Neuronal stem cell (in vitro differentiated cells): ENCODE measurements around the gene CDC16.
"Not testable (repeated sequence)": the region's sequence is repeated elsewhere in the genome, so short reads cannot be mapped to it uniquely, and the experiment has no call there.

Experiments
- DNase-seq: peaks from one replicate; pipeline ENCODE4 v3.0.0-alpha.2; 2013; ENCODE audit warnings: low spot score
- H2AFZ ChIP-seq: one replicate; pipeline ENCODE4 v1.6.1; 2013; ENCODE audit warnings: mild to moderate bottlenecking, low read length, inconsistent platforms
- H2AK5ac ChIP-seq: 2 replicates; pipeline ENCODE4 v1.6.1; 2013; ENCODE audit warnings: low read depth, mild to moderate bottlenecking, inconsistent platforms, low read length, moderate library complexity, mixed read lengths
- H2BK120ac ChIP-seq: 2 replicates; pipeline ENCODE4 v1.6.1; 2013; ENCODE audit warnings: low read depth, mild to moderate bottlenecking, inconsistent platforms, low read length, moderate library complexity, mixed read lengths
- H2BK12ac ChIP-seq: one replicate; pipeline ENCODE4 v1.6.1; 2013; ENCODE audit warnings: low read length, inconsistent platforms
- H2BK15ac ChIP-seq: 2 replicates; pipeline ENCODE4 v1.6.1; 2013; ENCODE audit warnings: mild to moderate bottlenecking, low read length, inconsistent platforms, mixed read lengths
- H2BK5ac ChIP-seq: one replicate; pipeline ENCODE4 v1.6.1; 2013; ENCODE audit warnings: inconsistent platforms, mild to moderate bottlenecking, low read length, moderate library complexity
- H3K14ac ChIP-seq: one replicate; pipeline ENCODE4 v1.6.1; 2013; ENCODE audit warnings: low read length, inconsistent platforms
- H3K18ac ChIP-seq: 2 replicates; pipeline ENCODE4 v1.6.1; 2013; ENCODE audit warnings: low read length, inconsistent platforms
- H3K23ac ChIP-seq: 2 replicates; pipeline ENCODE4 v1.6.1; 2013; ENCODE audit warnings: low read depth, mild to moderate bottlenecking, mixed read lengths, low read length, inconsistent platforms; ENCODE audit not compliant: poor library complexity
- H3K27ac ChIP-seq: replicated peaks from 3 replicates; pipeline ENCODE4 v1.5.1; 2013; ENCODE audit warnings: low read length, inconsistent platforms
- H3K27me3 ChIP-seq, 3 experiments: 2 replicates each; pipeline ENCODE4 v1.6.1; 2013; ENCODE audit warnings: low read length in 3 of 3, mild to moderate bottlenecking in 2 of 3, inconsistent platforms in 1 of 3, low read depth in 1 of 3, mixed read lengths in 1 of 3, moderate library complexity in 1 of 3; ENCODE audit not compliant: control insufficient read depth in 3 of 3, insufficient read depth in 3 of 3
- H3K36me3 ChIP-seq, 2 donors: replicated peaks in 1 of 2; 2 replicates each; pipeline ENCODE4 v1.6.1; 2013; ENCODE audit warnings: low read length in 2 of 2; ENCODE audit not compliant: control insufficient read depth in 2 of 2, insufficient read depth in 2 of 2
- H3K4ac ChIP-seq: 2 replicates; pipeline ENCODE4 v1.6.1; 2013; ENCODE audit warnings: inconsistent platforms, mild to moderate bottlenecking, low read length, moderate library complexity
- H3K4me1 ChIP-seq, 2 donors: 1 replicate in 1 of 2; 2 replicates in 1 of 2; pipeline ENCODE4 v1.6.1; 2013; ENCODE audit warnings: low read length in 2 of 2, low read depth in 1 of 2; ENCODE audit not compliant: control insufficient read depth in 2 of 2, insufficient read depth in 1 of 2
- H3K4me2 ChIP-seq: one replicate; pipeline ENCODE4 v1.6.1; 2013; ENCODE audit warnings: mild to moderate bottlenecking, low read length, inconsistent platforms; ENCODE audit not compliant: insufficient read depth, poor library complexity, severe bottlenecking
- H3K4me3 ChIP-seq, 2 donors: 2 replicates each; pipeline ENCODE4 v1.5.1; 2013; ENCODE audit warnings: low read length in 2 of 2, mild to moderate bottlenecking in 2 of 2, inconsistent platforms in 1 of 2, moderate library complexity in 1 of 2
- H3K79me1 ChIP-seq: one replicate; pipeline ENCODE4 v1.6.1; 2013; ENCODE audit warnings: low read depth, mild to moderate bottlenecking, inconsistent platforms, low read length, moderate library complexity
- H3K9ac ChIP-seq: one replicate; pipeline ENCODE4 v1.6.1; 2013; ENCODE audit warnings: mild to moderate bottlenecking, low read depth, low read length, inconsistent platforms; ENCODE audit not compliant: poor library complexity
- H3K9me3 ChIP-seq, 2 donors: replicated peaks in 1 of 2; 2 replicates each; pipeline versions ENCODE3 to v1.6.1; 2013; ENCODE audit warnings: low read length in 2 of 2, mild to moderate bottlenecking in 2 of 2, inconsistent platforms in 1 of 2, low read depth in 1 of 2, mixed read lengths in 1 of 2, moderate library complexity in 1 of 2; ENCODE audit not compliant: control insufficient read depth in 2 of 2, insufficient read depth in 1 of 2
- H4K8ac ChIP-seq: one replicate; pipeline ENCODE4 v1.6.1; 2013; ENCODE audit warnings: low read depth, mild to moderate bottlenecking, inconsistent platforms, low read length, moderate library complexity
- H4K91ac ChIP-seq: one replicate; pipeline ENCODE4 v1.6.1; 2013; ENCODE audit warnings: low read length, low read depth, mild to moderate bottlenecking, inconsistent platforms; ENCODE audit not compliant: poor library complexity
- WGBS, 2 donors: extraction: QIAGEN DNeasy Blood & Tissue Kit; methylation state at CpG; one replicate each; pipeline ENCODE4 v1.1.7; 2013; ENCODE audit warnings: missing lambda C conversion rate in 2 of 2, mixed read lengths in 1 of 2; ENCODE audit not compliant: insufficient read length in 2 of 2, insufficient replicate concordance in 1 of 2; ENCODE audit errors: extremely low coverage in 2 of 2; 5-methylcytosine and 5-hydroxymethylcytosine counted together

CDC16 gene

DNA sequence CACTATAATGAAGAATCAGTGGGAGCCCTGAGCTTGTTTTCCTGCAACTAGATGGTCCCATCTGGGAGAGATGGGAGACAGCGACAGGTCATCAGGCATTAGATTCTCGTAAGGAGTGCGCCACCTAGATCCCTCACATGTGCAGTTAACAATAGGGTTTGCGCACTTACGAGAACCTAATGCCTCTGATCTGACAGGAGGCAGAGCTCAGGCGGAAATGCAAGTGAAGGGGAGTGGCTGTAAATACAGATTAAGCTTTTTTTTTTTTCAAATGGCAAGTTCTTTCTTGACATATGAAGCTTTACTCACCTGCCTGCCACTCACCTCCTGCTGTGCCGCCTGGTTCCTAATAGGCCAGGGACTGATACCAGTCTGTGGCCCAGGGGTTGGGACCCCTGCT is 14.4 kb downstream of the CDC16 start:
- no peak overlapping the region for H3K4me3 ChIP-seq
- H2BK12ac ChIP-seq = no peak overlapping the region
- H2BK5ac ChIP-seq = no peak overlapping the region
- no peak overlapping the region for H2AK5ac ChIP-seq
- no peak overlapping the region for H3K27ac ChIP-seq
- no peak overlapping the region for H3K4ac ChIP-seq
- no peak overlapping the region for H3K18ac ChIP-seq
- no peak overlapping the region for H4K91ac ChIP-seq
- DNase-seq = no peak
- H3K79me1 ChIP-seq = no peaks in the 10 kb centered on the region
- H3K23ac ChIP-seq = no peak overlapping the region
- H3K4me1 ChIP-seq = no peaks in the 10 kb centered on the region
- H4K8ac ChIP-seq = no peak overlapping the region
- H2AFZ ChIP-seq = no peak overlapping the region
- H2BK15ac ChIP-seq = no peak overlapping the region
- peaks cover 25 to 99% of the 10 kb centered on the region in 2 donors for H3K36me3 ChIP-seq
- no CpG with 5 or more reads among the region's 7 CpGs for WGBS, 2 donors
- H3K9me3 ChIP-seq = no peaks in the 10 kb centered on the region
- H3K27me3 ChIP-seq = no peaks in the 10 kb centered on the region
- no peak overlapping the region for H2BK120ac ChIP-seq
- no peak overlapping the region for H3K14ac ChIP-seq
- H3K9ac ChIP-seq = no peak overlapping the region
- H3K4me2 ChIP-seq = no peak overlapping the region

DNA sequence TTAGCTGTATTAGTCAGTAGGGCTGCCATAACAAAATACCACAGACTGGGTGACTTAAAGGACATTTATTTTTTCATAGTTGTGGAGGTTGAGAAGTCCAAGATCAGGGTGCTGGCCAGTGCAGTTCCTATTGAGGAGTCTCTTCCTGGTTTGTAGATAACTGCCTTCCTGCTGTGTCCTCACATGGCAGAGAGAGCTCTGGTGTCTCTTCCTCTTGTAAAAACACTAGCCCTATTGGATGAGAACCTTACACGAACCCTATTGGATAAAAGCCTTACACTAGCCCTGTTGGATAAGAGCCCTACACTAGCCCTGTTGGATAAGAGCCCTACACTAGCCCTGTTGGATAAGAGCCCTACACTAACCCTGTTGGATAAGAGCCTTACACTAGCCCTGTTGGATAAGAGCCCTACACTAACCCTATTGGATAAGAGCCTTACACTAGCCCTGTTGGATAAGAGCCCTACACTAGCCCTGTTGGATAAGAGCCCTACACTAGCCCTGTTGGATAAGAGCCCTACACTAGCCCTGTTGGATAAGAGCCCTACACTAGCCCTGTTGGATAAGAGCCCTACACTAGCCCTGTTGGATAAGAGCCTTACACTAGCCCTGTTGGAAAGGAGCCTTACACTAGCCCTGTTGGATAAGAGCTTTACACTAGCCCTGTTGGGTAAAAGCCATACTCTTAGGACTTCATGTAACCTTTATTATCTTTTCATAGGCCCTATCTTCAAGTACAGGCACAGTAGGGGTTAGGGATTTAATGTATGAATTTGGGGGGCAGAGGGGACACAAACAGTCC is 17.1 kb downstream of the CDC16 start:
- not testable (repeated sequence) for H2BK5ac ChIP-seq, H3K18ac ChIP-seq, H3K23ac ChIP-seq, H3K79me1 ChIP-seq, H2AFZ ChIP-seq, H3K14ac ChIP-seq, H3K4me2 ChIP-seq, H3K4me3 ChIP-seq, H3K27ac ChIP-seq, H2BK15ac ChIP-seq, H4K91ac ChIP-seq, H4K8ac ChIP-seq, H3K9ac ChIP-seq, H2BK12ac ChIP-seq, H2BK120ac ChIP-seq, H3K9me3 ChIP-seq, H3K27me3 ChIP-seq, DNase-seq, H2AK5ac ChIP-seq, H3K4me1 ChIP-seq, H3K4ac ChIP-seq
- peaks cover 20 to 99% of the 10 kb centered on the region in 2 donors for H3K36me3 ChIP-seq
- WGBS, 2 donors = no CpG with 5 or more reads among the region's 1 CpG

DNA sequence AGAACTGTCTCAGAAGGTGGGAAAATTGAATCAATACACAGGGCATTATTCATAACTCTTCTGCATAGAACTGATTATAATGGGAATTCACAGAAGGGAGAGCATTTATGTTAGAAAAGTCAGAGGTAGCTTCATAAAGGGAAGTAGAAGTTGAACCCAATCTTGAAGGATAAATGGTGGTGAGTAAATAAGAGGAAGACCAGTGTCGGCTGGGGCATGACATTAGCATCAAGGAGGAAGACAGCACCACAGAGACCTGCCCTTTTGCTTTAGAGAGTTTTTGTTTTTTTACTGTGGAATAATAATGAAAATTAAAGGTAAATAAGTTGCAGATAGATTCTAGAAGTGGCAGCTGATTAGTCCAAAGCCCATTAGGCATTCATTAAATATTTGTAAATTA is 21.9 kb downstream of the CDC16 start:
- Histone ChIP-seq H3K4me3 (no peak overlapping the region), H3K27ac (no peak overlapping the region), H2BK12ac (no peak overlapping the region), H3K23ac (no peak overlapping the region), H2AFZ (no peak overlapping the region), H2AK5ac (no peak overlapping the region), H3K9ac (no peak overlapping the region), H3K4ac (no peak overlapping the region), H3K14ac (no peak overlapping the region), H2BK5ac (no peak overlapping the region), H3K79me1 (no peaks in the 10 kb centered on the region), H3K9me3 (no peaks in the 10 kb centered on the region), H3K27me3 (no peaks in the 10 kb centered on the region), H2BK15ac (no peak overlapping the region), H3K36me3 (peaks cover 23 to 99% of the 10 kb centered on the region in 2 donors), H4K91ac (no peak overlapping the region), H3K4me1 (no peaks in the 10 kb centered on the region), H3K18ac (no peak overlapping the region), H2BK120ac (no peak overlapping the region), H3K4me2 (no peak overlapping the region), H4K8ac (no peak overlapping the region)
- no peak for DNase-seq
- WGBS, 2 donors = no CpG with 5 or more reads among the region's 1 CpG

DNA sequence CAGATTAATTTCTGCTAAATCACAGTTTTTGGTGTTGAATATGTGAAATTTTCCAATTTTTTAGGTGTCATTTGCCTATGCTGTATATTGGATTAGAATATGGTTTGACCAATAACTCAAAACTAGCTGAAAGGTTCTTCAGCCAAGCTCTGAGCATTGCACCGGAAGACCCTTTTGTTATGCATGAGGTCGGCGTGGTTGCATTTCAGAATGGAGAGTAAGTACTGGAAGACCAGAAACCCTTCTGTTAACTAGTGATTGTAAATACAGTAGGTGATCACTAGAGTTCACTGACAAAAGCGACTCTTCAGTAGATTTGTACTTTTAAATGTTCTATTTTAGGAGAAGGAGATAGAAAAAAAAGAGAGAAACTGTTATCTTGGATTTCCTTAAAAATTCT is 22.3 kb downstream of the CDC16 start:
- no CpG with 5 or more reads among the region's 4 CpGs for WGBS, 2 donors
- no peak for DNase-seq
- Histone ChIP-seq H3K79me1 (no peaks in the 10 kb centered on the region), H3K9ac (no peak overlapping the region), H2BK15ac (no peak overlapping the region), H3K27ac (no peak overlapping the region), H3K14ac (no peak overlapping the region), H3K23ac (no peak overlapping the region), H3K4me3 (no peak overlapping the region), H2BK5ac (no peak overlapping the region), H2BK120ac (no peak overlapping the region), H3K9me3 (no peaks in the 10 kb centered on the region), H3K18ac (no peak overlapping the region), H3K4me1 (no peaks in the 10 kb centered on the region), H2AFZ (no peak overlapping the region), H3K4ac (no peak overlapping the region), H4K8ac (no peak overlapping the region), H4K91ac (no peak overlapping the region), H3K4me2 (no peak overlapping the region), H2BK12ac (no peak overlapping the region), H2AK5ac (no peak overlapping the region), H3K27me3 (no peaks in the 10 kb centered on the region), H3K36me3 (peaks cover 22 to 100% of the 10 kb centered on the region in 2 donors)
